MM.1S (cell line): ENCODE measurements around the gene CYB561A3.

Experiments used
- DNase-seq: peaks from one replicate; pipeline ENCODE4 v3.0.0-alpha.2; 2015
- H2AFZ ChIP-seq: fragments of 300-600 bp; sonication (generic); 2 replicates; pipeline ENCODE4 v1.6.0; 2016; ENCODE audit warnings: antibody characterized with exemption, low read length
- H3F3A ChIP-seq: fragments of 300-600 bp; sonication (generic); 2 replicates; pipeline ENCODE4 v1.6.1; 2016; ENCODE audit warnings: mild to moderate bottlenecking, antibody characterized with exemption, low read length, moderate library complexity, mixed read lengths; ENCODE audit not compliant: insufficient read depth
- H3K27ac ChIP-seq: fragments of 300-600 bp; sonication (generic); 2 replicates; pipeline ENCODE4 v1.5.1; 2016; ENCODE audit warnings: mild to moderate bottlenecking, low read length
- H3K27me3 ChIP-seq: fragments of 300-600 bp; sonication (generic); replicated peaks from 2 replicates; pipeline ENCODE4 v1.6.0; 2016; ENCODE audit warnings: low read length; ENCODE audit not compliant: insufficient read depth
- H3K36me3 ChIP-seq: fragments of 300-600 bp; sonication (generic); replicated peaks from 2 replicates; pipeline ENCODE4 v1.6.1; 2016; ENCODE audit warnings: mild to moderate bottlenecking, low read length, mixed read lengths; ENCODE audit not compliant: insufficient read depth
- H3K4me1 ChIP-seq: fragments of 300-600 bp; sonication (generic); 2 replicates; pipeline ENCODE4 v1.6.1; 2016; ENCODE audit warnings: low read length, mixed read lengths
- H3K4me2 ChIP-seq: fragments of 300-600 bp; sonication (generic); 2 replicates; pipeline ENCODE4 v1.6.0; 2016; ENCODE audit warnings: low read depth, low read length
- H3K4me3 ChIP-seq: fragments of 300-600 bp; sonication (generic); 2 replicates; pipeline ENCODE4 v1.5.1; 2016; ENCODE audit warnings: low read length, mixed read lengths
- H3K79me2 ChIP-seq: fragments of 300-600 bp; sonication (generic); 2 replicates; pipeline ENCODE4 v1.6.1; 2016; ENCODE audit warnings: mixed run types, low read length, mixed read lengths
- H3K9ac ChIP-seq: fragments of 300-600 bp; sonication (generic); 2 replicates; pipeline ENCODE4 v1.6.1; 2016; ENCODE audit warnings: low read length, mixed read lengths
- H3K9me2 ChIP-seq: fragments of 300-600 bp; sonication (generic); replicated peaks from 2 replicates; pipeline ENCODE4 v1.6.1; 2016; ENCODE audit warnings: mild to moderate bottlenecking, low read length, mixed read lengths; ENCODE audit not compliant: insufficient read depth
- H3K9me3 ChIP-seq: fragments of 300-600 bp; sonication (generic); replicated peaks from 2 replicates; pipeline ENCODE4 v1.6.1; 2016; ENCODE audit warnings: mild to moderate bottlenecking, low read length, mixed read lengths; ENCODE audit not compliant: insufficient read depth
- H4K20me1 ChIP-seq: fragments of 300-600 bp; sonication (generic); 2 replicates; pipeline ENCODE4 v1.6.1; 2016; ENCODE audit warnings: mild to moderate bottlenecking, low read length, moderate library complexity, mixed read lengths; ENCODE audit not compliant: insufficient read depth
- CTCF ChIP-seq: fragments of 300-600 bp; sonication (generic); IDR thresholded peaks from 2 replicates; pipeline ENCODE4 v1.5.1; 2016; ENCODE audit warnings: antibody characterized with exemption, low read length, mixed read lengths
- EZH2 ChIP-seq: fragments of 300-600 bp; sonication (generic); optimal IDR thresholded peaks from 2 replicates; pipeline ENCODE3; 2017; ENCODE audit warnings: low read depth, mild to moderate bottlenecking, antibody characterized with exemption, low read length, mixed read lengths
- EZH2phosphoT487 ChIP-seq: fragments of 300-600 bp; sonication (generic); IDR thresholded peaks from 2 replicates; pipeline ENCODE4 v1.6.1; 2018; ENCODE audit warnings: antibody characterized with exemption, low read length

The CYB561A3 gene

GRCh38 chr11:61331651-61332050, 30.0 kb downstream of the CYB561A3 start:
- H3K27ac ChIP-seq, result no peak overlapping the region
- H3K27me3 ChIP-seq, result no peaks in the 10 kb centered on the region
- no peak for TF ChIP-seq EZH2
- TF ChIP-seq EZH2phosphoT487, result no peak
- no peak for TF ChIP-seq CTCF
- H3K9me2 ChIP-seq, result no peaks in the 10 kb centered on the region
- peak overlapping the region; percentile 81 for H3K4me3 ChIP-seq
- H2AFZ ChIP-seq, result no peak overlapping the region
- H3K79me2 ChIP-seq, result peaks cover 70% of the 10 kb centered on the region
- H3K4me1 ChIP-seq, result peaks cover 28% of the 10 kb centered on the region
- DNase-seq, result no peak
- H4K20me1 ChIP-seq, result 0 out of 2 replicates have a peak, but pooled peaks cover 7% of the 10 kb centered on the region
- no peaks in the 10 kb centered on the region for H3K9me3 ChIP-seq
- peak overlapping the region; percentile 99 for H3K9ac ChIP-seq
- 0 out of 2 replicates have a peak, but pooled peaks cover 4% of the 10 kb centered on the region for H3F3A ChIP-seq
- peaks cover 13% of the 10 kb centered on the region; the same call in 1 of the 2 replicates for H3K36me3 ChIP-seq
- H3K4me2 ChIP-seq, result peak overlapping the region; percentile 72

- no peaks in the 10 kb centered on the region for H3K27me3 ChIP-seq
- H3K79me2 ChIP-seq, result peaks cover 86% of the 10 kb centered on the region
- peaks cover 13% of the 10 kb centered on the region for H3K4me1 ChIP-seq
- no peak overlapping the region for H2AFZ ChIP-seq
- no peak for DNase-seq
- TF ChIP-seq EZH2phosphoT487, result no peak
- no peak for TF ChIP-seq EZH2
- TF ChIP-seq CTCF, result no peak
- H3K9ac ChIP-seq, result no peak overlapping the region
- no peak overlapping the region for H3K27ac ChIP-seq
- 0 out of 2 replicates have a peak, but pooled peaks cover 11% of the 10 kb centered on the region for H4K20me1 ChIP-seq
- H3F3A ChIP-seq, result no peaks in the 10 kb centered on the region
- peaks cover 13% of the 10 kb centered on the region; the same call in 1 of the 2 replicates for H3K36me3 ChIP-seq
- H3K4me2 ChIP-seq, result no peak overlapping the region
- H3K4me3 ChIP-seq, result no peak overlapping the region
- H3K9me3 ChIP-seq, result no peaks in the 10 kb centered on the region
- no peaks in the 10 kb centered on the region for H3K9me2 ChIP-seq
Measured at GRCh38 chr11:61329871-61330270, 31.8 kb downstream of the CYB561A3 start.

- Histone ChIP-seq H3K4me3 (no peak overlapping the region), H3K9me2 (no peaks in the 10 kb centered on the region), H2AFZ (no peak overlapping the region), H4K20me1 (0 out of 2 replicates have a peak, but pooled peaks cover 11% of the 10 kb centered on the region), H3K9ac (no peak overlapping the region), H3K27me3 (no peaks in the 10 kb centered on the region), H3K4me2 (no peak overlapping the region), H3F3A (no peaks in the 10 kb centered on the region), H3K4me1 (peaks cover 8% of the 10 kb centered on the region; the same call in 1 of the 2 replicates), H3K36me3 (peaks cover 19% of the 10 kb centered on the region; the same call in 1 of the 2 replicates), H3K27ac (no peak overlapping the region), H3K9me3 (no peaks in the 10 kb centered on the region), H3K79me2 (peaks cover 81% of the 10 kb centered on the region)
- no peak for TF ChIP-seq CTCF
- no peak for TF ChIP-seq EZH2phosphoT487
- TF ChIP-seq EZH2, result no peak
- DNase-seq, result no peak
Measured at GRCh38 chr11:61328351-61328750, 33.3 kb downstream of the CYB561A3 start.
